PC-3 (cell line): ENCODE data around the gene PHAF1. TPM values are rescaled to one million over a fixed set of nuclear protein-coding genes. Genes with fewer than 3 reads are reported as not detected.

ENCODE experiments used
- ATAC-seq: fragments of 200-7000 bp; cut with Tn5 transposase; 2 replicates; pipeline ENCODE4 v1.9.1; 2020; ENCODE audit warnings: mild to moderate bottlenecking, moderate library complexity
- BruUV-seq: library from RNA; stranded (reverse); fragments of 400-500 nt; replicated peaks from 2 replicates; lab custom pipeline; 2021; lab: Mats Ljungman, UMichigan
- CTCF ChIA-PET: fragments of 300-600 bp; sonication (Branson Sonifier 250); formaldehyde crosslinking; loops from one replicate; lab custom pipeline; 2022; ENCODE audit warnings: antibody characterized with exemption; lab: Charles Lee
- POLR2A ChIA-PET: fragments of 300-600 bp; sonication (Branson Sonifier 250); formaldehyde crosslinking; loops from one replicate; lab custom pipeline; 2022; ENCODE audit warnings: antibody characterized with exemption; ENCODE audit not compliant: unreplicated experiment; lab: Charles Lee
- DNase-seq: peaks from one replicate; pipeline ENCODE4 v3.0.0-alpha.2; 2015
- H2AFZ ChIP-seq: fragments of 300-600 bp; sonication (generic); 2 replicates; pipeline ENCODE4 v1.6.0; 2016; ENCODE audit warnings: antibody characterized with exemption, low read length
- H3F3A ChIP-seq: fragments of 300-600 bp; sonication (generic); one replicate; pipeline ENCODE4 v1.6.0; 2017; ENCODE audit warnings: antibody characterized with exemption, low read length, control low read depth, mild to moderate bottlenecking; ENCODE audit not compliant: unreplicated experiment
- H3K27ac ChIP-seq: fragments of 300-600 bp; sonication (generic); 2 replicates; pipeline ENCODE4 v1.5.1; 2016; ENCODE audit warnings: mild to moderate bottlenecking, low read length
- H3K27me3 ChIP-seq: fragments of 300-600 bp; sonication (generic); 2 replicates; pipeline ENCODE4 v1.6.1; 2016; ENCODE audit warnings: low read length, mixed read lengths
- H3K36me3 ChIP-seq: fragments of 300-600 bp; sonication (generic); 2 replicates; pipeline ENCODE4 v1.6.1; 2016; ENCODE audit warnings: low read depth, mixed run types, low read length, mixed read lengths
- H3K4me1 ChIP-seq: fragments of 300-600 bp; sonication (generic); 2 replicates; pipeline ENCODE4 v1.5.1; 2016; ENCODE audit warnings: low read length; ENCODE audit not compliant: insufficient read depth
- H3K4me2 ChIP-seq: fragments of 300-600 bp; sonication (generic); 2 replicates; pipeline ENCODE4 v1.6.0; 2016; ENCODE audit warnings: low read length
- H3K4me3 ChIP-seq: fragments of 300-600 bp; sonication (generic); 2 replicates; pipeline ENCODE4 v1.5.1; 2016; ENCODE audit warnings: mild to moderate bottlenecking, low read length, mixed read lengths
- H3K79me2 ChIP-seq: fragments of 300-600 bp; sonication (generic); 2 replicates; pipeline ENCODE4 v1.6.1; 2017; ENCODE audit warnings: low read length, mixed read lengths
- H3K9ac ChIP-seq: fragments of 300-600 bp; sonication (generic); 2 replicates; pipeline ENCODE4 v1.6.0; 2016; ENCODE audit warnings: mild to moderate bottlenecking, low read length
- H3K9me2 ChIP-seq: fragments of 300-600 bp; sonication (generic); replicated peaks from 2 replicates; pipeline ENCODE4 v1.6.1; 2016; ENCODE audit warnings: mixed run types, low read length, mixed read lengths
- H3K9me3 ChIP-seq: fragments of 300-600 bp; sonication (generic); 2 replicates; pipeline ENCODE4 v1.6.1; 2016; ENCODE audit warnings: low read length, mixed read lengths
- H4K20me1 ChIP-seq: fragments of 300-600 bp; sonication (generic); 2 replicates; pipeline ENCODE4 v1.6.1; 2016; ENCODE audit warnings: low read length, mixed read lengths
- EZH2 ChIP-seq: fragments of 300-600 bp; sonication (generic); IDR thresholded peaks from one replicate; pipeline ENCODE4 v1.6.1; 2017; ENCODE audit warnings: antibody characterized with exemption, mild to moderate bottlenecking, low read length; ENCODE audit not compliant: unreplicated experiment
- EZH2phosphoT487 ChIP-seq: fragments of 300-600 bp; sonication (generic); IDR thresholded peaks from 2 replicates; pipeline ENCODE4 v1.6.1; 2018; ENCODE audit warnings: mild to moderate bottlenecking, antibody characterized with exemption, low read length, borderline replicate concordance
- intact Hi-C: fragments of 100-400 bp; cut with micrococcal nuclease; formaldehyde crosslinking; loops from 2 replicates; pipeline ENCODE4 v1.9.0; 2023
- total RNA-seq: library from RNA; depleted of rRNA; stranded (reverse); fragments of >200 nt; gene quantifications from 2 replicates; pipeline ENCODE4 v1.2.3, GENCODE V29; 2014
- TF ChIP-seq, protein P1 (sequence below): fragments of 300-600 bp; sonication (generic); conservative IDR thresholded peaks from 2 replicates; pipeline ENCODE4 v1.5.1; 2017; ENCODE audit warnings: antibody characterized with exemption, low read depth, mild to moderate bottlenecking, low read length

The PHAF1 gene
- total RNA-seq, 1 experiment from 2014 or later, result 18.8 TPM

DNA sequence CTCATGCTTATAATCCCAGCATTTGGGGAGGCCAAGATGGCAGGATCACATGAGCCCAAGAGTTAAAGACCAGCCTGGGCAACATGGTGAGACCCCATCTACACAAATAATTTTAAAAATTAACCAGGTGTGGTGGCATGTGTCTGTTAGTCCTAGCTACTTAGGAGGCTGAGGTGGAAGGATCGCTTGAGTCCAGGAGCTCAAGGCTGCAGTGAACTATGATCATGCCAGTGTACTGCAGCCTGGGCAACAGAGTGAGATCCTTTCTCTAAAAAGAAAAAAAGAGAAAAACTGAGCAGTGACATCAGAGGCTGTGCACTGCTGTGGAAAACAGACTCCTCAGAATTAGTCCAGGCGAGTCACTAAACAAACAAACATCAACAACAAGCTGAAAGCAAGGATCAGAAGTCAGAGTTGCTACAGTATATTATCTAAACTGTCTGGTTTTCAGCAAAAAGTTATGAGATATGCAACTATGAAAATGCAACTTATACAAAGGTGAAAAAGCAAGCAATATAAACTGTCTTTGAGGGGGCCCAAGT, 41.5 kb upstream of the PHAF1 start:
- Histone ChIP-seq H3K9ac (no peak overlapping the region), H3K4me2 (no peak overlapping the region), H3K27ac (no peak overlapping the region), H2AFZ (no peak overlapping the region), H4K20me1 (no peaks in the 10 kb centered on the region), H3K9me2 (no peaks in the 10 kb centered on the region), H3K27me3 (no peaks in the 10 kb centered on the region), H3F3A (no peaks in the 10 kb centered on the region), H3K9me3 (no peaks in the 10 kb centered on the region), H3K36me3 (peaks cover 12% of the 10 kb centered on the region), H3K4me1 (no peaks in the 10 kb centered on the region), H3K79me2 (peaks cover 13% of the 10 kb centered on the region), H3K4me3 (no peak overlapping the region)
- POLR2A ChIA-PET, result no interaction called here
- TF ChIP-seq EZH2phosphoT487, result no peak
- TF ChIP-seq, protein P1, sequence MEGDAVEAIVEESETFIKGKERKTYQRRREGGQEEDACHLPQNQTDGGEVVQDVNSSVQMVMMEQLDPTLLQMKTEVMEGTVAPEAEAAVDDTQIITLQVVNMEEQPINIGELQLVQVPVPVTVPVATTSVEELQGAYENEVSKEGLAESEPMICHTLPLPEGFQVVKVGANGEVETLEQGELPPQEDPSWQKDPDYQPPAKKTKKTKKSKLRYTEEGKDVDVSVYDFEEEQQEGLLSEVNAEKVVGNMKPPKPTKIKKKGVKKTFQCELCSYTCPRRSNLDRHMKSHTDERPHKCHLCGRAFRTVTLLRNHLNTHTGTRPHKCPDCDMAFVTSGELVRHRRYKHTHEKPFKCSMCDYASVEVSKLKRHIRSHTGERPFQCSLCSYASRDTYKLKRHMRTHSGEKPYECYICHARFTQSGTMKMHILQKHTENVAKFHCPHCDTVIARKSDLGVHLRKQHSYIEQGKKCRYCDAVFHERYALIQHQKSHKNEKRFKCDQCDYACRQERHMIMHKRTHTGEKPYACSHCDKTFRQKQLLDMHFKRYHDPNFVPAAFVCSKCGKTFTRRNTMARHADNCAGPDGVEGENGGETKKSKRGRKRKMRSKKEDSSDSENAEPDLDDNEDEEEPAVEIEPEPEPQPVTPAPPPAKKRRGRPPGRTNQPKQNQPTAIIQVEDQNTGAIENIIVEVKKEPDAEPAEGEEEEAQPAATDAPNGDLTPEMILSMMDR, result no peak
- TF ChIP-seq EZH2, result no peak
- CTCF ChIA-PET, result no interaction called here
- ATAC-seq (peak; percentile 43), DNase-seq (peak; percentile 17)
- intact Hi-C loops, result no loop called here
- BruUV-seq, result no TSS peak

DNA sequence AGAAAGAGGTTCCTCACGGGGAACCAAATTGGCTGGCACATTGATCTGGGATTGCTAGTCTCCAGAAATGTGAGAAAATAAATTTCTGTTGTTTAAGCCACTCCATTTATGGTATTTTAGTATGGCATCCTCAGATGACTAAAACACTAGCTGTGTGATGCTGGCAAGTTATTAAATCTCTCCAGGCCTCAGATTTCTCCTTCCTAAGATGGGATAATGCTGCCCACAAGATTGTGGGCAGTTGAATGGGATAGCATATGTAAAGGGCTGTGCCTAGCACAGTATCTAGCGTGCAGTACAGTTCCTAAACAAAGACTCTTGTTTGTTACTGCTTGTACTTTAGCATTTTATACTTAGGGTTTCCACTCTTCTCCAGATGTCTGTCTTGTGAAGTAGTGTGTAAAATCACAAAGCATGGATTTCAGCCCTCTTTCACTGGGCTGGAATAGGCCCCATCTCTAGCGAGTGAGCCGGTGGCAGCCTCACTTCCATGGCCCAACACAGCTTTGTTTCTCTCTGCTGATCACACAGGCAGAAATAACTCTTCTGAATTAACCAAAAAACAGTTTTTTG, 38.2 kb upstream of the PHAF1 start:
- Histone ChIP-seq H3K27ac (no peak overlapping the region), H3K9me2 (no peaks in the 10 kb centered on the region), H3K27me3 (no peaks in the 10 kb centered on the region), H4K20me1 (no peaks in the 10 kb centered on the region), H3K9ac (no peak overlapping the region), H3K79me2 (no peaks in the 10 kb centered on the region), H3K36me3 (peaks cover 12% of the 10 kb centered on the region), H3K4me2 (no peak overlapping the region), H2AFZ (no peak overlapping the region), H3F3A (no peaks in the 10 kb centered on the region), H3K4me3 (no peak overlapping the region), H3K4me1 (no peaks in the 10 kb centered on the region), H3K9me3 (no peaks in the 10 kb centered on the region)
- TF ChIP-seq EZH2phosphoT487 (no peak), EZH2 (no peak)
- TF ChIP-seq, protein P1, result no peak
- ChIA-PET CTCF (no interaction called here), POLR2A (no interaction called here)
- ATAC-seq (no peak), DNase-seq (no peak)
- intact Hi-C loops, result no loop called here
- no TSS peak for BruUV-seq

DNA sequence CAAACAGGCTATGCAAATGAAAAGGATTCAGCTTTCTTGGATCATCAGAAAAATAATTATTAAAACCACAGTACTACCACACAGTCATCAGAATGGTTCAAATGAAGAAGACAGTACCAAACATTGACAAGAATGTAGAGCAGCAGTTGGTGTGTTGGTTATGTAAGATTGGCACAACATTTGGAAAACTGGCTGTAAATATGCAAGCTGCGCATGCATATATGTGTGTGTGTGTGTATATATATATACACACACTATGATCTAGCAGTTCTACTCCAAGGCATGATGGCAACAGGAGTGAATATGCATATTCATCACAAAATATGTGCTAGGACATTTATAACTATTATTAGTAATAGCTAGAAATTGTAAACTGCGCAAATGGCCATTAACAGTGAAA, 34.4 kb upstream of the PHAF1 start:
- Histone ChIP-seq H3F3A (no peaks in the 10 kb centered on the region), H3K4me2 (no peak overlapping the region), H3K9me2 (no peaks in the 10 kb centered on the region), H3K27me3 (no peaks in the 10 kb centered on the region), H3K79me2 (no peaks in the 10 kb centered on the region), H3K4me1 (no peaks in the 10 kb centered on the region), H3K9me3 (no peaks in the 10 kb centered on the region), H3K36me3 (peaks cover 5% of the 10 kb centered on the region; the same call in 1 of the 2 replicates), H2AFZ (no peak overlapping the region), H3K4me3 (no peak overlapping the region), H3K9ac (no peak overlapping the region), H3K27ac (no peak overlapping the region), H4K20me1 (no peaks in the 10 kb centered on the region)
- intact Hi-C loops, result no loop called here
- no TSS peak for BruUV-seq
- POLR2A ChIA-PET, result no interaction called here
- ATAC-seq (no peak), DNase-seq (no peak)
- TF ChIP-seq, protein P1, result no peak
- no peak for TF ChIP-seq EZH2
- TF ChIP-seq EZH2phosphoT487, result no peak
- CTCF ChIA-PET, result no interaction called here
